Kidney (tissue), 14 donors: ENCODE data around the gene ZNF91. TPM values are rescaled to one million over a fixed set of nuclear protein-coding genes. Genes with fewer than 3 reads are reported as not detected.
"Not testable (repeated sequence)": the region's sequence is repeated elsewhere in the genome, so short reads cannot be mapped to it uniquely, and the experiment has no call there.

Experiments used
- DNase-seq, 5 donors: peaks; one replicate each; pipeline ENCODE4 v3.0.0-alpha.2; 2013 to 2020
- FAIRE-seq: peaks from 2 replicates; lab custom pipeline; 2012; peaks lifted over from hg19 to GRCh38; lab: Jason Lieb, UNC
- H3K27ac ChIP-seq, 2 donors: one replicate each; pipeline ENCODE4 v1.7.0; 2013; ENCODE audit warnings: low read depth in 2 of 2, low read length in 2 of 2, inconsistent platforms in 1 of 2
- H3K27me3 ChIP-seq: one replicate; pipeline ENCODE4 v1.7.1; 2013; ENCODE audit warnings: low read length, inconsistent platforms; ENCODE audit not compliant: control insufficient read depth, insufficient read depth
- H3K36me3 ChIP-seq, 3 donors: one replicate each; pipeline versions ENCODE4 v1.7.0 to v1.7.1; 2013; ENCODE audit warnings: low read length in 3 of 3, control low read depth in 1 of 3, inconsistent platforms in 1 of 3; ENCODE audit not compliant: insufficient read depth in 3 of 3, control insufficient read depth in 2 of 3
- H3K4me1 ChIP-seq, 3 donors: one replicate each; pipeline versions ENCODE4 v1.7.0 to v1.7.1; 2013; ENCODE audit warnings: low read length in 3 of 3, inconsistent platforms in 1 of 3, low read depth in 1 of 3; ENCODE audit not compliant: control insufficient read depth in 2 of 3, insufficient read depth in 2 of 3
- H3K4me3 ChIP-seq, 3 donors: one replicate each; pipeline versions ENCODE4 v1.7.0 to v1.8.1; 2013; ENCODE audit warnings: low read length in 3 of 3, control low read depth in 1 of 3, inconsistent platforms in 1 of 3
- H3K9ac ChIP-seq, 3 donors: one replicate each; pipeline versions ENCODE4 v1.7.0 to v1.7.1; 2013; ENCODE audit warnings: low read length in 3 of 3, control low read depth in 1 of 3, inconsistent platforms in 1 of 3
- H3K9me3 ChIP-seq, 3 donors: one replicate each; pipeline versions ENCODE4 v1.7.0 to v1.7.1; 2013; ENCODE audit warnings: low read length in 3 of 3, control low read depth in 1 of 3, inconsistent platforms in 1 of 3; ENCODE audit not compliant: control insufficient read depth in 2 of 3, insufficient read depth in 1 of 3
- CTCF ChIP-seq: IDR thresholded peaks from 3 replicates; pipeline ENCODE4 v1.5.1; 2012; ENCODE audit warnings: mild to moderate bottlenecking, moderate library complexity, borderline replicate concordance; ENCODE audit not compliant: insufficient read depth; ENCODE audit errors: extremely low read depth
- intact Hi-C: fragments of 100-400 bp; cut with DNase I; formaldehyde crosslinking; loops from one replicate; pipeline ENCODE4 v1.11.1; 2022
- polyA plus RNA-seq: library from polyadenylated mRNA; stranded (reverse); fragments of 350-450 nt; fragmentation: Illumina TruSeq; extraction: RNeasy Lipid Tissue Mini Kit (QIAGEN cat#74804); gene quantifications from one replicate; pipeline ENCODE4 v1.2.3, GENCODE V29; 2014; ENCODE audit warnings: low read depth, low replicate concordance; ENCODE audit not compliant: insufficient read depth
- total RNA-seq: library from RNA; stranded (reverse); fragmentation: NEBNext Ultra II Directional; extraction: Animal tissue kit (Norgen Biotek cat#: 25700); gene quantifications from one replicate; pipeline ENCODE4 v1.2.1, GENCODE V29; 2021
- donor health status: control.
- donor health status: control.
- donor health status: control.
- donor health status: control.
- donor health status: control.
- donor health status: DM: yes; HTN: yes; CAD: no.
- donor health status: Normal renal cell carcinoma (clear cell type).

ZNF91 gene
- total and polyA plus RNA-seq, 2 donors from 2014 or later, result 16.3 to 68.5 TPM

GRCh38 chr19:23305555-23305954 lies 89.7 kb downstream of the ZNF91 start:
- peak in 2 of 5 donors; percentile 1 to 11 for DNase-seq
- Histone ChIP-seq H3K36me3 (no peaks in the 10 kb centered on the region), H3K27me3 (no peaks in the 10 kb centered on the region), H3K9ac (no peak overlapping the region), H3K9me3 (no peaks in the 10 kb centered on the region), H3K4me1 (no peaks in the 10 kb centered on the region), H3K4me3 (no peak overlapping the region), H3K27ac (no peak overlapping the region)
- intact Hi-C loops, result no loop called here
- no peak for FAIRE-seq
- TF ChIP-seq CTCF, result no peak

- H3K27me3 ChIP-seq, result no peaks in the 10 kb centered on the region
- no peak overlapping the region for H3K27ac ChIP-seq
- H3K4me1 ChIP-seq, result no peaks in the 10 kb centered on the region
- H3K36me3 ChIP-seq, result no peaks in the 10 kb centered on the region
- no peak for DNase-seq
- H3K9ac ChIP-seq, result no peak overlapping the region
- FAIRE-seq, result no peak
- no peak for TF ChIP-seq CTCF
- H3K4me3 ChIP-seq, result no peak overlapping the region
- H3K9me3 ChIP-seq, result no peaks in the 10 kb centered on the region
- intact Hi-C loops, result no loop called here
Observed at GRCh38 chr19:23304238-23304637, 91.0 kb downstream of the ZNF91 start.

- Histone ChIP-seq H3K27me3 (no peaks in the 10 kb centered on the region), H3K27ac (no peak overlapping the region), H3K4me3 (no peak overlapping the region), H3K9me3 (no peaks in the 10 kb centered on the region), H3K36me3 (no peaks in the 10 kb centered on the region), H3K4me1 (no peaks in the 10 kb centered on the region), H3K9ac (no peak overlapping the region)
- no peak for TF ChIP-seq CTCF
- DNase-seq, result no peak
- FAIRE-seq, result no peak
- intact Hi-C loops, result no loop called here
Observed at GRCh38 chr19:23294141-23294540, 101.1 kb downstream of the ZNF91 start.

GRCh38 chr19:23289966-23290365 lies 105.3 kb downstream of the ZNF91 start:
- intact Hi-C loops, H3K27me3 ChIP-seq, H3K27ac ChIP-seq, H3K36me3 ChIP-seq, FAIRE-seq, H3K9ac ChIP-seq, H3K4me1 ChIP-seq, H3K9me3 ChIP-seq, H3K4me3 ChIP-seq: not testable (repeated sequence)
- peak in 1 of 5 donors; percentile 70 for DNase-seq

Other genes starting within 250 kb of the ZNF91 start
- gene ZNF724, start 145.1 kb downstream of the ZNF91 start, total RNA-seq, result 3.1 TPM
- gene ZNF724, start 145.1 kb downstream of the ZNF91 start, polyA plus RNA-seq, result not detected